Adrenal gland (tissue), 12 donors: ENCODE results near the gene JAKMIP2. TPM values are rescaled to one million over a fixed set of nuclear protein-coding genes. Genes with fewer than 3 reads are reported as not detected.

ENCODE experiments used
- DNase-seq, 7 donors: peaks; one replicate each; pipeline ENCODE4 v3.0.0-alpha.2; 2019 to 2020
- H3K27ac ChIP-seq, 5 donors: fragments of 200-600 bp; sonication (generic) in 4 of 5; 1 replicate in 3 of 5; 2 replicates in 2 of 5; pipeline versions ENCODE4 v1.5.1 to v1.8.0; 2016 to 2020; ENCODE audit warnings: mild to moderate bottlenecking in 1 of 5
- H3K27me3 ChIP-seq: fragments of 200-600 bp; 2 replicates; pipeline ENCODE4 v1.8.0; 2021
- H3K36me3 ChIP-seq, 2 donors: fragments of 200-600 bp; replicated peaks in 1 of 2; 1 replicate in 1 of 2; 2 replicates in 1 of 2; pipeline versions ENCODE4 v1.5.1 to v1.8.0; 2018 to 2022
- H3K4me1 ChIP-seq, 2 donors: fragments of 200-600 bp; replicated peaks in 1 of 2; 1 replicate in 1 of 2; 2 replicates in 1 of 2; pipeline versions ENCODE4 v1.5.1 to v1.8.0; 2018 to 2021
- H3K4me3 ChIP-seq, 4 donors: fragments of 200-600 bp; sonication (generic) in 3 of 4; one replicate each; pipeline ENCODE4 v1.5.1; 2016 to 2018
- H3K9me3 ChIP-seq, 3 donors: fragments of 200-600 bp; sonication (generic) in 1 of 3; replicated peaks in 1 of 3; 1 replicate in 2 of 3; 2 replicates in 1 of 3; pipeline versions ENCODE4 v1.5.1 to v1.8.0; 2016 to 2021
- POLR2A ChIP-seq, 2 donors: fragments of 450-650 bp; IDR thresholded peaks; one replicate each; pipeline ENCODE4 v1.6.1; 2017; ENCODE audit warnings: antibody characterized with exemption in 2 of 2, mild to moderate bottlenecking in 2 of 2, moderate library complexity in 1 of 2
- WGBS, 4 donors: extraction: QIAGEN DNeasy Blood & Tissue Kit in 2 of 4; methylation state at CpG; one replicate each; pipeline versions ENCODE4 v1.1.5 to v1.1.7; 2013 to 2017; 5-methylcytosine and 5-hydroxymethylcytosine counted together
- intact Hi-C, 2 donors: fragments of 100-400 bp; cut with DNase I; formaldehyde crosslinking; loops; one replicate each; pipeline versions ENCODE4 v1.14.1 to v1.15.0; 2022 to 2023
- polyA plus RNA-seq, 3 donors: library from polyadenylated mRNA; stranded (reverse); fragments of 200-250 nt in 2 of 3; fragments of 350-450 nt in 1 of 3; fragmentation: Illumina TruSeq in 1 of 3; extraction: RNeasy Lipid Tissue Mini Kit (QIAGEN cat#74804) in 1 of 3; gene quantifications; one replicate each; pipeline ENCODE4 v1.2.3, GENCODE V29; 2013 to 2014
- total RNA-seq, 9 donors: library from RNA; depleted of rRNA in 4 of 9; stranded (reverse); fragments of >200 nt in 4 of 9; fragments of 120-200 nt in 1 of 9; fragmentation: NEBNext Ultra II Directional in 1 of 9; extraction: Animal tissue kit (Norgen Biotek cat#: 25700) in 1 of 9; gene quantifications; one replicate each; pipeline versions ENCODE4 v1.1.0 to v1.2.4, GENCODE V29; 2013 to 2023
- TF ChIP-seq, protein P1 (sequence below), 6 experiments: fragments of 450-650 bp in 4 of 6; fragments of 200-600 bp in 2 of 6; sonication (generic) in 1 of 6; IDR thresholded peaks; 1 replicate in 5 of 6; 2 replicates in 1 of 6; pipeline versions ENCODE4 v1.5.1 to v1.8.0; 2016 to 2021; ENCODE audit warnings: antibody characterized with exemption in 6 of 6, mild to moderate bottlenecking in 2 of 6, moderate library complexity in 1 of 6
- donor health status: healthy with polysubstance abuse.
- donor health status: Bipolar disorder and iron deficiency.
- donor health status: DM: yes; HTN: yes; CAD: no.
- donor health status: DM: no; HTN: no; CAD: no.
- donor health status: DM: no; HTN: no; CAD: no.
- donor health status: DM: yes; HTN: yes; CAD: no.

JAKMIP2 gene
- total and polyA plus RNA-seq, 12 donors = 0.71 to 56.8 (median 4.0) TPM

GRCh38 chr5:147737921-147738320 is 44.6 kb downstream of the JAKMIP2 start:
- TF ChIP-seq, protein P1, sequence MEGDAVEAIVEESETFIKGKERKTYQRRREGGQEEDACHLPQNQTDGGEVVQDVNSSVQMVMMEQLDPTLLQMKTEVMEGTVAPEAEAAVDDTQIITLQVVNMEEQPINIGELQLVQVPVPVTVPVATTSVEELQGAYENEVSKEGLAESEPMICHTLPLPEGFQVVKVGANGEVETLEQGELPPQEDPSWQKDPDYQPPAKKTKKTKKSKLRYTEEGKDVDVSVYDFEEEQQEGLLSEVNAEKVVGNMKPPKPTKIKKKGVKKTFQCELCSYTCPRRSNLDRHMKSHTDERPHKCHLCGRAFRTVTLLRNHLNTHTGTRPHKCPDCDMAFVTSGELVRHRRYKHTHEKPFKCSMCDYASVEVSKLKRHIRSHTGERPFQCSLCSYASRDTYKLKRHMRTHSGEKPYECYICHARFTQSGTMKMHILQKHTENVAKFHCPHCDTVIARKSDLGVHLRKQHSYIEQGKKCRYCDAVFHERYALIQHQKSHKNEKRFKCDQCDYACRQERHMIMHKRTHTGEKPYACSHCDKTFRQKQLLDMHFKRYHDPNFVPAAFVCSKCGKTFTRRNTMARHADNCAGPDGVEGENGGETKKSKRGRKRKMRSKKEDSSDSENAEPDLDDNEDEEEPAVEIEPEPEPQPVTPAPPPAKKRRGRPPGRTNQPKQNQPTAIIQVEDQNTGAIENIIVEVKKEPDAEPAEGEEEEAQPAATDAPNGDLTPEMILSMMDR (IDR thresholded peaks at IDR 0.05) = no peak
- no peak for TF ChIP-seq POLR2A (IDR thresholded peaks at IDR 0.05)
- Histone ChIP-seq H3K4me3 (no peak overlapping the region), H3K27me3 (no peaks in the 10 kb centered on the region), H3K9me3 (no peaks in the 10 kb centered on the region), H3K27ac (no peak overlapping the region), H3K4me1 (no peaks in the 10 kb centered on the region), H3K36me3 (no peaks in the 10 kb centered on the region)
- intact Hi-C loops = no loop called here
- WGBS, 4 donors = 78 to 86% (median 83%) methylated on average over 3 of the region's 3 CpGs
- no peak for DNase-seq

- TF ChIP-seq, protein P1 (IDR thresholded peaks at IDR 0.05) = no peak
- TF ChIP-seq POLR2A (IDR thresholded peaks at IDR 0.05) = no peak
- H3K27me3 ChIP-seq = no peaks in the 10 kb centered on the region
- no peak overlapping the region for H3K4me3 ChIP-seq
- no peaks in the 10 kb centered on the region for H3K36me3 ChIP-seq
- H3K9me3 ChIP-seq = no peaks in the 10 kb centered on the region
- intact Hi-C loops = no loop called here
- no peak overlapping the region for H3K27ac ChIP-seq
- no peak for DNase-seq
- no peaks in the 10 kb centered on the region for H3K4me1 ChIP-seq
Observed at GRCh38 chr5:147735621-147736125, 46.9 kb downstream of the JAKMIP2 start.

GRCh38 chr5:147734894-147735293 is 47.6 kb downstream of the JAKMIP2 start:
- WGBS, 4 donors = 68 to 74% (median 72%) methylated on average over 4 of the region's 4 CpGs
- Histone ChIP-seq H3K4me1 (no peaks in the 10 kb centered on the region), H3K27ac (no peak overlapping the region), H3K4me3 (no peak overlapping the region), H3K36me3 (no peaks in the 10 kb centered on the region), H3K27me3 (no peaks in the 10 kb centered on the region), H3K9me3 (no peaks in the 10 kb centered on the region)
- TF ChIP-seq, protein P1 (IDR thresholded peaks at IDR 0.05) = no peak
- no peak for TF ChIP-seq POLR2A (IDR thresholded peaks at IDR 0.05)
- intact Hi-C loops = no loop called here
- no peak for DNase-seq

GRCh38 chr5:147733075-147733474 is 49.5 kb downstream of the JAKMIP2 start:
- Histone ChIP-seq H3K4me1 (no peaks in the 10 kb centered on the region), H3K27ac (no peak overlapping the region), H3K36me3 (no peaks in the 10 kb centered on the region), H3K9me3 (no peaks in the 10 kb centered on the region), H3K4me3 (no peak overlapping the region), H3K27me3 (no peaks in the 10 kb centered on the region)
- no peak for DNase-seq
- WGBS, 4 donors = 78 to 85% (median 83%) methylated on average over 1 of the region's 1 CpG
- TF ChIP-seq POLR2A (IDR thresholded peaks at IDR 0.05) = no peak
- TF ChIP-seq, protein P1 (IDR thresholded peaks at IDR 0.05) = no peak
- intact Hi-C loops = no loop called here
